D721Med (cell line): ENCODE measurements around the gene ELP1.
A peak's percentile ranks its signal among the peaks of the same experiment; 100 is the strongest.
"Not testable (repeated sequence)": the region's sequence is repeated elsewhere in the genome, so short reads cannot be mapped to it uniquely, and the experiment has no call there.

ENCODE experiments used
- DNase-seq: peaks from one replicate; pipeline ENCODE4 v3.0.0; 2011; ENCODE audit warnings: low spot score; ENCODE audit not compliant: insufficient read length
- FAIRE-seq: peaks from 2 replicates; lab custom pipeline; 2011; peaks lifted over from hg19 to GRCh38; lab: Jason Lieb, UNC
- CTCF ChIP-seq: IDR thresholded peaks from 2 replicates; pipeline ENCODE4 v1.5.1; 2012; ENCODE audit warnings: mild to moderate bottlenecking, control low read depth; ENCODE audit not compliant: insufficient read depth; ENCODE audit errors: missing control alignments

The ELP1 gene

GRCh38 chr9:108889649-108890067, 44.3 kb downstream of the ELP1 start:
- DNase-seq (no peak), FAIRE-seq (no peak)
- peak; percentile 66 for TF ChIP-seq CTCF

- not testable (repeated sequence) for DNase-seq, FAIRE-seq
These were observed 47.2 kb downstream of the ELP1 start for GRCh38 chr9:108886594-108887271.

- DNase-seq (no peak), FAIRE-seq (no peak)
- TF ChIP-seq CTCF = no peak
These were observed 48.1 kb downstream of the ELP1 start for GRCh38 chr9:108885643-108886348.

GRCh38 chr9:108884701-108885100, 49.2 kb downstream of the ELP1 start:
- FAIRE-seq = no peak
- no peak for DNase-seq

GRCh38 chr9:108883085-108883484, 50.8 kb downstream of the ELP1 start:
- TF ChIP-seq CTCF = no peak
- DNase-seq (no peak), FAIRE-seq (no peak)

More at GRCh38 chr9:108884701-108885100, 49.2 kb downstream of the ELP1 start:
- TF ChIP-seq CTCF = no peak

- DNase-seq = no peak
- no peak for TF ChIP-seq CTCF
- no peak for FAIRE-seq
These were observed 51.7 kb downstream of the ELP1 start for GRCh38 chr9:108882052-108882888.

GRCh38 chr9:108880738-108881316, 53.1 kb downstream of the ELP1 start:
- DNase-seq = no peak
- peak; percentile 71 for FAIRE-seq
- no peak for TF ChIP-seq CTCF
